ENCODE results near the gene RSPH6A.
"Not testable (repeated sequence)": the region's sequence is repeated elsewhere in the genome, so short reads cannot be mapped to it uniquely, and the experiment has no call there.

RSPH6A gene

GRCh38 chr19:45800070-45800553, 15.0 kb downstream of the RSPH6A start:
- no peak for DNase-seq (ENCODE audit: low read depth in 2 of 2)

- not testable (repeated sequence) for DNase-seq (ENCODE audit: low read depth in 2 of 2)
Measured at GRCh38 chr19:45799541-45799940, 15.6 kb downstream of the RSPH6A start.

- peak; percentile 30 to 33 for DNase-seq (ENCODE audit: low read depth in 2 of 2)
Measured at GRCh38 chr19:45798995-45799517, 16.1 kb downstream of the RSPH6A start.

GRCh38 chr19:45794627-45795026, 20.5 kb downstream of the RSPH6A start:
- no peak for DNase-seq (ENCODE audit: low read depth in 2 of 2)

- no peak for DNase-seq (ENCODE audit: low read depth in 2 of 2)
Measured at GRCh38 chr19:45793876-45794275, 21.2 kb downstream of the RSPH6A start.

GRCh38 chr19:45793178-45793564, 21.9 kb downstream of the RSPH6A start:
- no peak for DNase-seq (ENCODE audit: low read depth in 2 of 2)

- peak; percentile 100 for DNase-seq (ENCODE audit: low read depth in 2 of 2)
Measured at GRCh38 chr19:45792470-45793177, 22.5 kb downstream of the RSPH6A start, which contains the start of gene DMWD. Gene DMWD (minus strand): TSS chr19:45792845. CDS start chr19:45792756, 89 bp downstream.

- no peak for DNase-seq (ENCODE audit: low read depth in 2 of 2)
Measured at GRCh38 chr19:45791744-45792469, 23.2 kb downstream of the RSPH6A start.

- no peak for DNase-seq (ENCODE audit: low read depth in 2 of 2)
Measured at GRCh38 chr19:45790942-45791341, 24.2 kb downstream of the RSPH6A start.

- DNase-seq (ENCODE audit: low read depth in 2 of 2): no peak
Measured at GRCh38 chr19:45789035-45789786, 25.9 kb downstream of the RSPH6A start.

- DNase-seq (ENCODE audit: low read depth in 2 of 2): no peak
Measured at GRCh38 chr19:45786533-45786894, 28.6 kb downstream of the RSPH6A start.

GRCh38 chr19:45785781-45786532, 29.2 kb downstream of the RSPH6A start:
- DNase-seq (ENCODE audit: low read depth in 2 of 2): no peak

- no peak for DNase-seq (ENCODE audit: low read depth in 2 of 2)
Measured at GRCh38 chr19:45785097-45785496, 30.0 kb downstream of the RSPH6A start.

GRCh38 chr19:45784096-45784495, 31.0 kb downstream of the RSPH6A start:
- no peak for DNase-seq (ENCODE audit: low read depth in 2 of 2)

- no peak for DNase-seq (ENCODE audit: low read depth in 2 of 2)
Measured at GRCh38 chr19:45782820-45783785, 32.0 kb downstream of the RSPH6A start.

GRCh38 chr19:45782162-45782691, 32.9 kb downstream of the RSPH6A start, which contains the start of gene DMPK:
Gene DMPK (minus strand): TSS chr19:45782490. CDS start chr19:45782352, 138 bp downstream.
- no peak for DNase-seq (ENCODE audit: low read depth in 2 of 2)

GRCh38 chr19:45781214-45782161, 33.6 kb downstream of the RSPH6A start:
- DNase-seq (ENCODE audit: low read depth in 2 of 2): no peak

- no peak for DNase-seq (ENCODE audit: low read depth in 2 of 2)
Measured at GRCh38 chr19:45780448-45781213, 34.5 kb downstream of the RSPH6A start.

Measured in stimulated activated CD8-positive, alpha-beta memory T cell treated with anti-CD3 and anti-CD28 coated beads, Interleukin-2, amount 100 ng/mL, for 1 hour (primary cell).